ENCODE results near the gene ADCY3. TPM values are rescaled to one million over a fixed set of nuclear protein-coding genes. Genes with fewer than 3 reads are reported as not detected.

Gene ADCY3
- total RNA-seq, 1 experiment from 2014 or later, result 75.6 TPM

DNA sequence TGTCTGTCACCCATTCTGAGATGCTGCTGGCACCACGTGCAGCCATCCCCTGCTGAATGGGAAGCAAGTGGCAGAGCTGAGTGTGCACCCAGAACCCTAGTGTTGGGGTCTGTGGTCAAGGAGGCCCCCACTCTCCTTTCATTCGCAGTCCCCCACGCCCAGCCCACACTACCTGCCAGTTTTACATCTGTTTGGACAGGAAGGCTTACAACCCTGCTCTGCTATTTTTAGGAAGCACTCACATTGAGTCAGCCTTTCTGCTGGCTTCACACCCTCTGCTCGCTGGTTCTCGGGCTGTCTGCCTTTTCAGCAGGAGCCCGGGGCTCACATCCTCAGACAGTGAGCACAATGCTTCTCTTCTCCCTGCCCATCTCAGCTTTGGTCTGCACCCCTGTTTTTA, 10.7 kb upstream of the ADCY3 start:
- BruUV-seq (replicated peaks), result no TSS peak
- Histone ChIP-seq H3K4me1 (no peaks in the 10 kb centered on the region), H3K4me3 (ENCODE audit: low read depth, low read length) (no peak overlapping the region), H3K36me3 (ENCODE audit: control insufficient read depth, insufficient read depth, low read length) (no peaks in the 10 kb centered on the region), H3K9me3 (no peaks in the 10 kb centered on the region), H3K27me3 (replicated peaks; ENCODE audit: control insufficient read depth, insufficient read depth, low read length) (no peaks in the 10 kb centered on the region)
- ChIA-PET POLR2A (no interaction called here), CTCF (no interaction called here)
- Mint-ChIP-seq H3K9me3 (ENCODE audit: unreplicated experiment) (no peaks in the 10 kb centered on the region), H3K36me3 (ENCODE audit: insufficient read depth, unreplicated experiment) (no peaks in the 10 kb centered on the region), H3K4me1 (ENCODE audit: low read depth, unreplicated experiment) (no peaks in the 10 kb centered on the region), H3K27me3 (ENCODE audit: insufficient read depth, unreplicated experiment) (no peaks in the 10 kb centered on the region), H3K27ac (ENCODE audit: unreplicated experiment) (no peak overlapping the region), H3K4me3 (ENCODE audit: unreplicated experiment) (no peak overlapping the region)
- no peak for TF ChIP-seq CTCF (IDR thresholded peaks at IDR 0.05; ENCODE audit: insufficient read depth in 1 of 2, low read depth in 1 of 2, low read length in 1 of 2, severe bottlenecking in 1 of 2, unreplicated experiment in 1 of 2)
- DNase-seq, result no peak
- intact Hi-C loops (cut with micrococcal nuclease; ENCODE audit: unreplicated experiment), result no loop called here

DNA sequence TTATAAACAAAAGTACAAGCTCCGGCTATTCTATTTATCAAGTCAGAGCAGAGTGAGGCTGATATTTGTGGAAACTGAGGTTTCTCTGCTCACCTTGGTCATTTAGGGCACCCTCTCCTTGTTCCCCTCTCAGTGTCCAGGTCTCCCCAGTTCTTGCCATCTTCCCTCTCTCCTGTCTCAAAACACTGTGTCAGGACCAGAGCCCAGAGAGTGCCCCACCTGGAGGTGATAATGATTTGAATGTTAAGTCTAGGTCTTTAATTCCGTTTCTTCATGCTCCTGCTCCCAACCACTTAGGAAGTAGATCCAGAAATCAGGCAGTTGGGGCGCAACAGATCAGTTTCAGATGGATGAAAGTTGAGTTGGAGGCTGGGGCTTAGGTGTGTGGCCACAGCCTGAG, 9.2 kb upstream of the ADCY3 start:
- no peaks in the 10 kb centered on the region for H3K27me3 Mint-ChIP-seq (ENCODE audit: insufficient read depth, unreplicated experiment)
- BruUV-seq (replicated peaks), result no TSS peak
- ChIA-PET CTCF (no interaction called here), POLR2A (no interaction called here)
- intact Hi-C loops (cut with micrococcal nuclease; ENCODE audit: unreplicated experiment), result loop anchor here (10.0 kb wide), 1 partner anchor 514 kb away; no protein-coding TSS in a partner anchor
- no peak for DNase-seq
- no peaks in the 10 kb centered on the region for H3K4me1 ChIP-seq
- no peak overlapping the region for H3K27ac Mint-ChIP-seq (ENCODE audit: unreplicated experiment)
- H3K4me1 Mint-ChIP-seq (ENCODE audit: low read depth, unreplicated experiment), result no peaks in the 10 kb centered on the region
- no peak for TF ChIP-seq CTCF (IDR thresholded peaks at IDR 0.05; ENCODE audit: insufficient read depth in 1 of 2, low read depth in 1 of 2, low read length in 1 of 2, severe bottlenecking in 1 of 2, unreplicated experiment in 1 of 2)
- H3K4me3 Mint-ChIP-seq (ENCODE audit: unreplicated experiment), result no peak overlapping the region
- no peak overlapping the region for H3K4me3 ChIP-seq (ENCODE audit: low read depth, low read length)
- H3K9me3 Mint-ChIP-seq (ENCODE audit: unreplicated experiment), result no peaks in the 10 kb centered on the region
- no peaks in the 10 kb centered on the region for H3K36me3 Mint-ChIP-seq (ENCODE audit: insufficient read depth, unreplicated experiment)
- no peaks in the 10 kb centered on the region for H3K36me3 ChIP-seq (ENCODE audit: control insufficient read depth, insufficient read depth, low read length)
- H3K9me3 ChIP-seq, result no peaks in the 10 kb centered on the region
- no peaks in the 10 kb centered on the region for H3K27me3 ChIP-seq (replicated peaks; ENCODE audit: control insufficient read depth, insufficient read depth, low read length)

DNA sequence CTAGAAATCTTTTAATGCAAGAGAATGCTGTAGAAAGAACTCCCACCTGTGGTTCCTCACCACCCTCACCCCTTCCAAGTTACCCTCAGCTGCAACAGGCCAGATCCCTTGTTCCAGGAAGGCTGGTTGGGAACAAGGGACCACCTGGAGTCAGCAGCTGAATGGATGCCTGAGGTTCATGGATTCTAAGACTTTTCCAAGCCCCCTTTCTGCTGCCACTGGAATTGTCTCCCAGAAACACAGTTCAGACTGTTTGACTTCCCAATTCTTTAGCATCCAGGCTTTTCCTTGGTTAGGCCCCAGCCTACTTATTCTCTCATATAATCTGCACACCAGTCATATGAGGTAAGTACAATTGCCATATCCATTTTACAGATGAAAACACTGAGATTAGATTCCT, 8.0 kb upstream of the ADCY3 start:
- Mint-ChIP-seq H3K9me3 (ENCODE audit: unreplicated experiment) (no peaks in the 10 kb centered on the region), H3K4me1 (ENCODE audit: low read depth, unreplicated experiment) (no peaks in the 10 kb centered on the region), H3K36me3 (ENCODE audit: insufficient read depth, unreplicated experiment) (no peaks in the 10 kb centered on the region), H3K27ac (ENCODE audit: unreplicated experiment) (no peak overlapping the region), H3K4me3 (ENCODE audit: unreplicated experiment) (no peak overlapping the region), H3K27me3 (ENCODE audit: insufficient read depth, unreplicated experiment) (no peaks in the 10 kb centered on the region)
- DNase-seq, result no peak
- Histone ChIP-seq H3K36me3 (ENCODE audit: control insufficient read depth, insufficient read depth, low read length) (no peaks in the 10 kb centered on the region), H3K27me3 (replicated peaks; ENCODE audit: control insufficient read depth, insufficient read depth, low read length) (no peaks in the 10 kb centered on the region), H3K4me3 (ENCODE audit: low read depth, low read length) (no peak overlapping the region), H3K9me3 (no peaks in the 10 kb centered on the region), H3K4me1 (no peaks in the 10 kb centered on the region)
- TF ChIP-seq CTCF (IDR thresholded peaks at IDR 0.05; ENCODE audit: insufficient read depth in 1 of 2, low read depth in 1 of 2, low read length in 1 of 2, severe bottlenecking in 1 of 2, unreplicated experiment in 1 of 2), result no peak
- CTCF ChIA-PET, result no interaction called here
- BruUV-seq (replicated peaks), result no TSS peak
- intact Hi-C loops (cut with micrococcal nuclease; ENCODE audit: unreplicated experiment), result loop anchor here (10.0 kb wide), 1 partner anchor 513 kb away; no protein-coding TSS in a partner anchor
- POLR2A ChIA-PET, result no interaction called here
